OCI-M2 (cell line): ENCODE measurements around the gene CCDC154.

Experiments used
- DNase-seq: peaks from one replicate; lab custom pipeline; 2025; ENCODE audit not compliant: unreplicated experiment; lab: John Stamatoyannopoulos, UW

Gene CCDC154

DNA sequence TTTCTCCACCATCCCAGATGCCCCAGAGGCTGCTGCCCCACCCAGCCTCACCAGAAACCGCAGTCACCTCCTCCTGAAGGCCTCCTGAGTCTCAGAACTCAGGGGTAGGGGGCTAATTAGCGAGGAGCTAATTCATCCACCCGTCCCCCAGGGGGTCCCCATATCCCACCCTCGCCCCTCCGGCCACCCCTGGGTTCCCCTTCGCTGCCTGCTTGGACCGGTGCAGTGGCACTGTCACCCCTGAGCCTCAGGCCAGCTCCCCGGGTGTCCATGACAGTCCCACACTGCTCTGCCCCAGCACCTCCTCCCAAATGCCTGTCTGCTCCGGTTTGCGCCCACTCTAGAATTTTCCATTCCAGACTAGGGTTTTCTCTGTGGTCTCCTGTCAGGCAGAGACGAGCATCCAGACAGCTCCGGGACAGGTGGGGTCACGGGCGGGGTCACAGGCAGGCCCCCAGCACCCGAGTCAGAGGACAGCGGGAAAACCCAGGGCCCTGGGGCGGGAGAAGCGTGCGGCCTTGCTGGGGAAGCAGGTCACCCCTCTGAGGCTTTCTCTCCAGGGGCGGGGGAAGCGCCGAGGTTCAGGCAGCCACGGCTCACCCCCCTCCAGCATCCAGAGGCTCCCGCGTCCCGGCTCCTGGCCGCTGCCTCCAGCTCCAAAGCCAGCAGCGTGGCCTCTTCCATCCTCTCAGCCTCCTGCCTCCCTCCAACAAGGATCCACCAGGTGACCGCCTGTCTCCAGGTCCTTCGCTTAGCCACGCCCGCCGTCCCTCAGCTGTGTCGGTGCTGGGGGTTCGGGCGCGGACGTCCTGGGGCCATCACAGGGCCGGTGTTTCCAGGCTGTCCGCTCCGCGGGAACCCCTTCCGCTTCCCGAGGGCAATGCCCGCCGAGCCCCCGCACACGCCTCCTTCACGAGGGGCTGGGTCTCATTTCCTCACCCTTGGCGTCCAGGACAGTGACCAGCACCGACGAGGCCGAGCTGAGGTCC lies 16.6 kb downstream of the CCDC154 start:
- DNase-seq, result no peak

DNA sequence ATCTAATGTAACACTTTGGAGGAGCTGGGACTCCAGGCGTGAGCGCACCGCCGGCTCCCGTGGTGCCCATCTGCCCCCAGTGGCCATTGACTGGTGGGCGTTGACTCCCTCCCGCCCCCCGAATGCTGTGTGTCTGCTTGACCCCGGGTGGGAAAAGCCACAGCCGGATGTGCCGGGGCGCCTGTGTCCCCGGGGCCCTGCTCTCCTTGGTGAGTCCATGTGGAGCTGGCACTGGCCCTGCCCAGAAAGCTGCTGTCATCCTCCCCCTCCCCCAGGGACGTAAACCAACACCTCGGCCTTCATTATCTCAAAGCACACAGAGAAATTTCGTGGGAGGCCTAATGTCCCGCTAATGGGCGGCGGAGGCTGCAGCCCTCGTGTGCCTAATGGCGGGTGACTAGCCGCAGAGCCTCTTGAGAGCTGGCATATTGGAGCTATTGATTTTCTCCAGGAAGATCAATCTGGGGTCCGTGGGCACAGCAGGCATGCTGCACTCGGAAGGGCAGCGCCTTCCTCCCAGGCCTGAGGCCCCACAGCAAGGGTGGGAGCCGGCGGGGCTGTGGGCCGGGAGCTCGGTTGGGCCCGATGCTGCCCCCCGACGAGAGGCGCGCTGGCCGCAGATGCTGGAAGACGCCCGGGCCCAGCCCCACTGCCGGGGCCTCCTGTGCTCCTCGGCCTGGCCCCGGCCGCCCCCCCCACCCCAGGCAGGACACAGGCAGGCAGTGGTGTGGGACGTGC lies 17.5 kb downstream of the CCDC154 start:
- DNase-seq, result no peak

DNA sequence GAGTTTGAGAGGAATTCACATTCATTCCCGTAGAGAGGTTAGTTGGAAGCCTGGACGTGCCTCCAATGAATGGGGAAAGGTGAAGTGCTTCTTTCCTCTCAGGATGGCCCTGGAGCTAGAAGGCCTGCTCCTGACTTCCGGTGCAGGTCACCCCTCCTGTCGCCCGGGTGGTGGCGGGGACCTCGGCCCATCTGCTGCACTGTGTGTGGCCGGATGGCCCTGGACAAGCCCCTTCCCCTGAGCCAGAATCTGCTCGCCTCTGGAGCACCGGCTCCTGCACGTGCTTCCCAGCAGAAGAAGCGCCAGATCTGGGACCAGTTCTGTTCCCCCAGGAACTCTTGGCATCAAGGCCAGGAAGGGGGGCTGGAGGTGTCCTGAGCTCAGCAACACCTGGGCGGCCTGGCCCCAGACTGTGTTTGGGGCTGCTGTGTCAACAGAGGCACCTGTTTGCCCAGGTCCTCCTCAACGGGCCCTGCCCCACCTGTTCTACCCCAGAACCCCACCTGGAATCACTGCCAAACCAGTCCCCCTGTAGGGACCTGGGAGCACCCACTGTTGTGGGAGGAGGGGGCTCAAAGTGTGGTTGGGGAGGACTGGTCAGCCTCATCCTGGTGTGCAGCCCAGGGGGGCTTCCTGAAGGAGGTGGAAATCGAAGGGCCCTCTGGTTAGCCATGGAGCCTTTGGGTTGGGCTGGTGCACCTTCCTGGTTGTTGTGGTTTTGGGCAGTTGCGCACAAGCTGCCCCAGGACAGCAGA lies 18.6 kb downstream of the CCDC154 start:
- DNase-seq, result no peak

DNA sequence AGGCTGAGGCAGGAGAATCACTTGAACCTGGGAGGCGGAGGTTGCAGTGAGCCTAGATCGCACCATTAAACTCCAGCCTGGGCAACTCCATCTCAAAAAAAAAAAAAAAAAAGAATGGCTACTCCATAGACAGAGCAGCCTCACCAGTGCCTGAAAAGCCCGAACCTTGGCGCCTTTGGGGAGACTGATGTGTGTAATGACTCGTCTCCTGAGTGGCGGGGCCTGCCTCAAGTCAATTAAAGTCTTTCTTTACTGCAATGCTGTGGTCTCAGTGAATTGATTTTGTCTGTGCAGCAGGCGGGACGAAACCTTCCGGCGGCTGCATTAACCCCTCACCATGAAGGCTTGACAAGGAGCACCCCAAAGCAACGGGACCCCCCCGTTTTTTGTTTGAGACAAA lies 20.3 kb downstream of the CCDC154 start:
- no peak for DNase-seq

DNA sequence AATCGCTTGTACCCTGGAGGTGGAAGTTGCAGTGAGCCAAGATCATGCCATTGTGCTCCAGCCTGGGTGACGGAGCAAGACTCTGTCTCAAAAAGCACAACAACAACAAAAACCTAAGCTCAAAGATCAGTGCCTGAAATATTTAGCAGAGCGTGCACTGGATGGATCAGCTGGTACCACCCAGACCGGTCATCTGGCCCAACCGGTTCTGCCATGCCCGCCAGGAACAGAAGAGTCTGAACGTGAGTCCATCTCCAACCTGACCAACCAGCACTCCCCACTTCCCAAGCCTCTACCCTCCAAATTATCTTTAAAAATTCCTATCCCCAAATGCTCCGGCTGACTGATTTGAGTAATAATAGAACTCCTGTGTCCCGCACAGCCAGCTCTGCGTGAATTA lies 22.3 kb downstream of the CCDC154 start:
- DNase-seq, result no peak

GRCh38 chr16:1420111-1420539 lies 24.2 kb downstream of the CCDC154 start:
- DNase-seq, result no peak

DNA sequence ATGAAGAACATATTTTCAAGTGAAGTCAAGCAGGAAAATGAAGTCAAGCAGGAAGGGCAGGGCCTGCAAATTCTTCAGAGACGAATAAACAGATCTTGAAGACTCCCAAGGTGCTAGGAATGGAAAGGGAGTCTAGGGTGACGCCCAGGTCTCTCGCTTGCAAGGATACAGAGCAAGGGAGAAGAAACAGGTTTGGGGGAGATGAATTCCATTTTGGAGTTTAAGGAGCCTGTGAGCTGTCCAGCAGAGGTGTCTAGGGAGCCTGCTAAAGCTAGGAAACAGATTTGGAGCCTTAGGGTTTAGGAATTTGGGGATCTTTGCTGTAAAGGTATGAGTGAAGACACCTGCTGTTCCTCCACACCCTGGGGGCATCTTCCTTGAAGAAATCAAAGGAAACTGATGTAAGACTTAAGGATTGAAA lies 27.8 kb downstream of the CCDC154 start:
- no peak for DNase-seq

GRCh38 chr16:1414532-1415260 lies 29.7 kb downstream of the CCDC154 start, which contains the start of gene UNKL:
Gene UNKL (minus strand): TSS chr16:1414704. CDS start chr16:1414691, 13 bp downstream.
- DNase-seq, result no peak

GRCh38 chr16:1413684-1414531 lies 30.4 kb downstream of the CCDC154 start:
- no peak for DNase-seq

DNA sequence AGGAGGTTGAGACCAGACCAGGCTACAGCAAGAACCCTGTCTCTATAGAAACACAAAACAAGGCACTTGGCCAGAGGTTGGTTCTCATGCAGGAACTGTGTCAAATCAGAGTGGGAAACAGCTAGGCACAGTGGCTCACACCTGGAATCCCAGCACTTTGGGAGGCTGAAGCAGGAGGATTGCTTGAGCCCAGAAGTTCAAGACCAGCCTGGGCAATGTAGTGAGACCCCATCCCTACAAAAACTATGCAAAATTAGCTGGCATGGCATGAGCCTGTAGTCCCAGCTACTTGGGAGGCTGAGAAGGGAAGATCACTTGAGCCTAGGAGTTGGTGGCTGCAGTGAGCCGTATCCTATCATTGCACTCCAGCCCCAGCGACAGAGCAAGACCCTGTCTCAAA lies 31.5 kb downstream of the CCDC154 start:
- DNase-seq, result no peak

DNA sequence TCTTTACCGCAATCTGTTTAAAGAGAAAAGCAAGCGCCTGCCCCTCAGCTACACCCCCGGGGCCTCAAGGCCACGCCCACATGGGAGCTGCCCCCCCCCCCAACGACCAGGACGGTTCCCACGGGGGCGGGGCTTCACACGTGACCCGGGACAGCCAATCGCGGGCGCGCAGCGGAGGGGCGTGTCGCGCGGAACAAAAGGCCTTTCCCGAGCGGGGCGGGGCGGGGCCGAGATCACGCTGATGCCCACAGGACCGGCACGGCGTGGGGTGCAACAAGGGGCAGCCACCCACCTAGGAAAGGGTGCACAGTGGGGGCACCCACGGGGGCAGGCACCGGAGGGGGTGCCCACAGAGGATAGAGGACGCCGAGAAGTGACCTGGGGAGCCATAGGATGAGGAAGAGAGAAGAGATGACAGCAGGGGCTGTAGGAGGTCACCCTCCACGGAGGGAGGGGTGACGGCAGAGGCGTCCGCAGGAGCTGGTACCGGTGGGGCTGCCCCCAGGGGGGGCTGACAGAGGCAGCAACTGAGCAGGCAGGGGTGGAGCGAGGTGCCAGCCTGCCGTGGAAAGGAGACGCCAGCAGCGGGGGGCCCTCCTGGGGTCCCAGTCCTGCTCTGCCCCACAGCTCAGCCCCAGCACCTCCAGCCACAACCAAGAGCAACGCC lies 36.1 kb downstream of the CCDC154 start:
- DNase-seq, result peak; percentile 36

- no peak for DNase-seq
Observed at GRCh38 chr16:1407753-1408152, 36.6 kb downstream of the CCDC154 start.

GRCh38 chr16:1403733-1404132 lies 40.6 kb downstream of the CCDC154 start:
- no peak for DNase-seq

DNA sequence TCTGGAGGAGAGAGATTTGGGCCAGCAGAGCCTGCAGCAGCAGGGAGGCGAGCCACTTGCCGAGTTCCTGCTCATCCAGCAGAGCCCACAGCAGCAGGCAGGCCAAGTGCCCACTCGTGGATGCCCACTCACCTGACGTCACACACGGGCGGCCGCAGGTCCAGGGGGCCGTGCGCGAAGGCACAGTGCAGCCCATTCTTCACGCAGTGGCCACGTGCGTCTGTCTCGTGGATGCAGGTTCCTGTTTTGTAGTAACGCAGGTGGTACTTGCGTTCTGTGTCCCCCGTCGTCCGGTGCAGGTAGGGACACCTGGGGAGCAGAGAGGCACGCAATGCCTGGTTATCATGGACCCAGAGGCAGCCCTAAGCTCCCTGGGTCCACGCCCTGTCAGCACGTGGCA lies 41.3 kb downstream of the CCDC154 start:
- no peak for DNase-seq

DNA sequence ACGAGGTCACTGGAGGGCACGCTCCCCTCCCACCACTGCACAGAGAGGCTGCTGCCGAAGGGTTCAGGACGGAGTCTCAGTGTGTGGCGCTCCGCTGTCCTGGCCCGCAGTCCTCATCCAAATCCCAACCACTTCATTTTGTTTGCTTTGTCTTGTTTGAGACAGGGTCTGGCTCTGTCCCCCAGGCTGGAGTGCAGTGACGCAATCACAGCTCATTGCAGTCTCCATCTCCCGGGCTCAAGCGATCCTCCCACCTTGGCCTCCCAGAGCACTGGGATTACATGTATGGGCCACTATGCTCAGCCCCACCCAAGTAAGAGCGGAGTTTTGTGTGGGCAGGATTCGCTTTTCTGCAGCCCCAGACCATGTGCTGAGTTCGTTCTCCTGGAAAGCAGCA lies 42.6 kb downstream of the CCDC154 start:
- DNase-seq, result no peak

DNA sequence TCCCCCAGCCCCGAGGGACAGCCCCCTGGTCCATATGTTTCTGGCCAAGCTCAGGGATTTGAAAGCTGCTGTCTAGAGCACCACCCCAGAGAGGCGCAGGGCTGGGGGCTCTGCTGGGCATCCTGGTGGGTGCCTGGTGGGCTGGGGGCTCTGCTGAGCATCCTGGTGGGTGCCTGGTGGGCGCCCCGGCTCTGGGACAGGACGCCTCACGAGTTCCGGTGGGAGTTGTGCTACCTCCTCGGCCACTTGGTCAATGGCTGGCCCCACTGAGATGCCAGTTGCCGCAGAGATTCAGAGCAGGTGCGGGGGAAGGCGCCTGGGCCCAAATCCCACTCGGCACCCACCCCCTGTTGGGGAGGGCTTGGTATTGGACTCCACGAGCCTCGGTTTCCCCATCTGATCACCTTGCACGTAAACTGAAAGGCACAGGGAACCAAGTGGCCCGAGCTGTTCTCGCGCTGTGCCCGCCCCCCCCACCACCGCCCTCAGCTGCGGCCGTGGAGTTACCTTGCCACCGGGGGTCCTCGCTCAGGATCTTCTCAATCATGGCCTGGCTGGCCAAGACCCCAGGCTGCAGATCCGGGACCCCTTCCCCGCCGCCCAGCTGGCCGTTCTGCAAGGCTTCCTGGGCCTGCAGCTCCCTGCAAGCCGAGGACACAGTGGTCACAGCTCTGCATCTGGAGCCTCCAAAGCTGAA lies 43.1 kb downstream of the CCDC154 start:
- no peak for DNase-seq

GRCh38 chr16:1398826-1399581 lies 45.4 kb downstream of the CCDC154 start:
- DNase-seq, result no peak

DNA sequence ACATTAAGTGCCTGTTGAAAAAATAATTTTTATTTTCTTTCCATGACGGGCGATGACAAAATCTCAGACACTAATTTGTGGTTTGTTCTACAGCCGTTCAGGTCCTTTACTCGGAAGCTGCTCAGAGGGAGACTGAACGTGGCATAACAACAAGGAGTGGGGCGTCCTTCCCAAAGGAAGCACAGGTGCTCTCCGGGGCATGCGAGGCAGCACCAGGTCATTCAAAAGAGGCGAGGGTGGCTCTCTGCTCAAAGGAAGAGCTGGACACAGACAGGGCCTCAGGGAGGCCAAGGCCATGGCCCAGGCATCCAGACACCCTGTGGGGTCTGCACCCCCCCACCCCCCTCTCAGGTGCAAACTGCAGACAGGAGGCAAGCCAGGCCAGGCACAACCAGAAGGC lies 46.0 kb downstream of the CCDC154 start:
- no peak for DNase-seq
